ENCODE measurements around the gene WBP1L.
"Not testable (repeated sequence)": the region's sequence is repeated elsewhere in the genome, so short reads cannot be mapped to it uniquely, and the experiment has no call there.

Gene WBP1L

DNA sequence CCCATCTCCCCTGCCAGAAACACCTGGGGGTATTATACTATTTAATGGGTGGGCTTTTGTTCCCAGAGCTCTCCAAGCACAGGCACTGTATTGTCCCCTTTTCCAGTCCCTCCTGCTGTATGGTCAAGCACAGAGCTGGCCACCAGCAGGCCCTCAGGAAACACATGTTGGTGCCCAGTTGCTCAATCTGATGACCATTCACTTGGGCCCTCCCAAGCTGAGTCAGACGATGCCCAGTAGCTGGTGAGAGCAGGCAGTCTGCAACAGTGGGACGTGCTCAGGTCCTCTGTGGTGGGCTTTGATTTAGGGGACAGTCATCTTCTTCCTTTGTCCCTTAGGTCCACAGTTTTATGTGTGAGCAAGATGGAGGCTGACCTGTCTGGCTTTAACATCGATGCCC is 17.5 kb upstream of the WBP1L start:
- peak; percentile 64 for DNase-seq

DNA sequence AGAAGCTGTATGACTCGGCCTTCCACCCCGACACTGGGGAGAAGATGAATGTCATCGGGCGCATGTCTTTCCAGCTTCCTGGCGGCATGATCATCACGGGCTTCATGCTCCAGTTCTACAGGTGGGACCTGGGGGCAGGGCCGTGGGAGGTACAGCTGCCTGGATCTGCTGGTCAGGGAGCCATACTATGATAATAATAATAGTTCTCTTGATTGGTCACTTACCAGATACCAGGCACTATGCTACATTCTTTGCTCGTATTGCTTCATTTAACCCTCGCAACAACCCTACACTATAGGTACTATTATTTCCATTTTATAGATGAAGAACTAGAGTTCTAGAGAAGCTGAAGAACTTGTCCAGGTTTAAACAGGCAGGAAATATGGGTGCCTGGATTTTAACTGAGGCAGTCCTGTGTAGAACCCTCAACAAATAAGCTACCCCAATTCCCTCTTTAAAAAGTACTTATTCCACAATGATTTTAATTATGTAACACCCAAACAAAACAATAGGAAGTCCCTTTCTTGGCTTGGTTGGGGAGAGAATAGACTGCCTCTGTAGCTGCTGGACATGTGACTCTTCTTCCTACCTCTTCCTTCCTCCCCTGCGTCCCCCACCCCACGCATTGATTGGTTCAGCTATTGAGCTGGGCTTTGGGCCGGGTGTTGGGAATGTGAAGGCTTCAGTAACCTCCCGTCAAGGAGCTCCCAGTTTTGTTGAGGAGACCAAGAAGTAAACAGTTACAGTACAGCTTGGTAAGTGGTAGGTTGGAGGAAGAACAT is 16.5 kb upstream of the WBP1L start:
- peak; percentile 39 for DNase-seq

DNA sequence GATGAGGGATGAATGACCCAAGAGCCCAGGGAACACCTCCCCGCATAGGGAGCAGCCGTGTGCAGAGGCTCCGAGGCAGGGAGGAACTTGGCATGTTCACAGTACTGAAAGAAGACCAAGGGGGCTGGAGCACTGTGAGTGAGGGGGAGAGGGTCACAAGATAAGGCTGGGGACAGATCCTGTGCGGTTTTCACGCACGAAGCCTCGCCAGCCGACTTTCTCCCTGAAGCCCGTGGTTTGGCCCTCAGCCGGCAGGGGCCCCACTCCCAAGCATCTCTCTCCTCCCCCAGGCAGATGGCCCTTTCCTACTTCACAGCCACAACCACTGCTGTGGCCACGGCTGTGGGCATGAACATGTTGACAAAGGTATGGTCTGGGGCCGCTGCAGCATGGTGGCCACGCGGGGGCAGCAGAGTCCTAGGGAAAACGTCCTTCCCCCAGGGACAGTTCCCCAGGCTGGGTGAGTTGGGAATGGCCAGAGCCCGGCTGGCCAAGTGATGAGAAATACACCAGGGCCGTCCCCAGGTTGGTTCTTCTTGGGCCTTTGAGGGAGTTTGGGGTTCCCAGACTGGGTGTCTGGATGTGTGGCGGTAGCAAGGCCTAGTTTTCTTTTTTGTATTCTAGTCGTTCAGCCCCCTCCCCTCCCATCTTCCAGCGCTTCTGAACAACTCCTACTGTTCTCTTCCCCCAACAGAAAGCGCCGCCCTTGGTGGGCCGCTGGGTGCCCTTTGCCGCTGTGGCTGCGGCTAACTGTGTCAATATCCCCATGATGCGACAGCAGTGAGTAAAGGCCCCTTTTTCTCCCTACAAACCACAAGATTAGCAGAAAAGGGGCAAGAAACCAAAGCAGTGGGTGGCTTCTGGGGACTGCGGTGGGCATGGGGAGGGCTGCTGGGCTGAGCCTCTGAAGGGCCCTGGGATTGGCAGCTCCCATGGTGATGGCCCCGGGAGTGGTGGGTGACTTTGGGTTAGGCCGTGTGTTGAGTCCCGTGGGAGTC is 14.4 kb upstream of the WBP1L start:
- DNase-seq = peak; percentile 91

DNA sequence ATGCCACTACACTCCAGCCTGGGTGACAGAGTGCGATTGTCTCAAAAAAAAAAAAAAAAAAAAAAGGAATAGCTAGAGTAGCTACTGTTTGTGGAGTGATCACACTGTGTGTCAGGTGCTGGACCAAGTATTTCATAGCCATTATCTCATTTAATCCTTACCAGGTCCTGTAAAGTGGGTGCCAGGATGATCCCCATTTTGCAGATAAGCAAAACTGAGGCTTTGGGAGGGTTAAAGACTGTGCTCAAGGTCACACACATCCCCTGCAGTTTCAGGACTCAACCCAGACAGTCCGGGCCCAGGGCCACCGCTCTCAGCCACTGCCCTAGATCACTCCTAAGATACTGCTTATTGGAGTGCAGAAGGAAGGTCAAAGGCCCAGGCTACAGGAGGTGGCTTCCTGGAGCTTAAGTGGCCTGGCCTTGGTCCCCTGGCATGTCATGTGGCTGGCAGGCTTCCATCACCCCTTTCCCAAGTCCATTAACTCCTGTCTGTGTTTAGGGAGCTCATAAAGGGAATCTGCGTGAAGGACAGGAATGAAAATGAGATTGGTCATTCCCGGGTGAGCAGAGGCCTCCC is 12.4 kb upstream of the WBP1L start:
- no peak for DNase-seq

DNA sequence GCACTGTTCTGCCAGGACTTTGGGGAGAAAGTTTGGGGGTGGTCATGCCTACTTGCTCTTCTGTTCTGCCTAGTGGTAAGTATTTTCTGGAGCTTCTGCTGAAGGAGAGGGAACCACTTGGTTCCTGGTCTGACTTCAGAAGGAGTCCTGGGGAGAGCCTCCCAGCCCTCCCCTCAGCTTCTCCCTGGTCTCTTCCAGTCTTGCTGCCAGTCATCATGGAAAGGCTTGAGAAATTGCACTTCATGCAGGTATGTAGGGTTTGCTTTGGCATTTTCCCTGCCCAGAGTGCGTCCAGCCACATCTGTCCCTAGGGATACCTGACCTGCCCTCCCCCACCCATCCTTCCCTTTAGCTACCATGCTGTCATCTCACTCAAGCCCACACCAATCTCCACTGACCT is 11.1 kb upstream of the WBP1L start:
- DNase-seq = no peak

DNA sequence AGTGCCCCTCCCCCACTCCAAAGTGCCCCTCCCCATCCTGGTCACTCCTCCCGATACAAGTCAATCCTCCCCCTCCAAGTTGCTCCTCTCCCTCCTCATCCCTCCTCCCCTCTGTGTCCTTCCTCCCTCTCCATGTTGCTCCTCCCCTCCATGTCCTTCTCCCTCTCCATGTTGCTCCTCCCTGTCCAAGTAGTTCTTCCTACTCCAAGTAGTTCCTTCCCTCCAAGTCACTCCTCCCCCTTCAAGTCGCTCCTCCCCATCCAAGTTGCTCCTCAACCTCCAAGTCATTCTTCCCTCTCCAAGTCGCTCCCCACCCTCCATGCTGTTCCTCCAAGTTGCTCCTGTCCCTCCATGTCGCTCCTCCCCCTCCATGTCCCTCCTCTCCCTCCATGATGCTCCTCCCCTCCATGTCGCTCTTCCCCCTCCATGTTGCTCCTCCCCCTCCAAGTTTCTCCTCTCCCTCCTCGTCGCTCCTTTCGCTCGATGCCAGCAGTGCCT is 8.6 kb upstream of the WBP1L start:
- DNase-seq = no peak

DNA sequence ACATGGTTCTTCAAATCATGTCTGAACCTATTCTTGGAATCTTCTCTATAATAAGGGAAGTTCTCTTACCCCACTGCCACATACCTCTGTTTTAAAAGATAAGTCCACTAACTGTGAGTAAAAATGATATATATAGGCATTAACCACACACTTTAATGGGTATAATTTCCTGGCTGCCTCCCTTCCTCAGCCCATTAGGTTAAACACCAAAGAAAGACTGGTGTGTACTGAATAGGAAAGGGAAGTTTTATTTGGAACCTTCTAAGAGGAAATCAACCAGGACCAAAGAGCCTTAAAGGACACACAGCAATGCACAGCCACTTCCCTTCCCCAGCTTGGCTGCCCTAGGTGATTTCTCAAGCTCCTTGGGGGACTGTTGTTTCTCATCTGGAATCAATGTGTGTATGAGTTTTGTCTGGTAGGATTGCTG is 5.0 kb upstream of the WBP1L start:
- DNase-seq = peak; percentile 34

DNA sequence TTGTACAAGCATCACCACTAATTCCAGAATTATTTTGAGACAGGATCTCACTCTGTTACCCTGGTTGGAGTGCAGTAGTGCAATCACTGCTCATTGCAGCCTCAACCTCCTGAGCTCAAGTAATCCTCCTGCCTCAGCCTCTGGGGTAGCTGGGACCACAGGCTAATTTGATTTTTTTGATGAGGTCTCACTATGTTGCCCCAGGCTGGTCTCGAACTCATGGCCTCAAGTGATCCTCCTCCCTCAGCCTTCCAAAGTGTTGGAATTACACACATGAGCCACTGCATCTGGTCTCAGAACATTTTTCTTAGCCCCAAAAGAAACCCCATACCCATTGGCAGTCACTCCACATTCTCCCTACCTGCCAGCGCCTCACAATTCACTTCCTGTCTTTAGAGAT is 3.5 kb upstream of the WBP1L start:
- no peak for DNase-seq

DNA sequence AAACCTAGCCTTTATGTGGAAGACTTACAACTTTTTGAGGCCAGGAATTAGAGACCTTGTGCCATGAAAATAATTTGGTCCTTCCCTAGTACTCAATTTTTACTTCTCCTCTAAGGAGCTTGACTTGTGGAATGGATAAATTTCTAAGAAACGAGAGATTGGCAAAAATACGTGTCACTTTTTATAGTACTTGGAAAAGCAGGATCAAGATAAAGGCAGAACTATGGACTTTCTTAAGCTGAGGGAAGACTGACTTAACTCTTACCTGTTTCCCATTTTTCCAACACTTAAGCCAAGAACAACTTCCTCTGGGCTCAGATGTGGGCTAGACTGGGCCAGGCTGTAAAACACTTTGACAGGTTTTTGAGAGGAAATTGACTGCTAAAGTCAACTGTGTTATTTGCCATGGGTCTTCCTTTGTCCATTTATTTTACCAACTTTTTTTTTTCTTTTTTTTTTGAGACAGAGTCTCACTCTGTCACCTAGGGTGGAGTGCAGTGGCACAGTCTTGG is 2.0 kb upstream of the WBP1L start:
- no peak for DNase-seq

DNA sequence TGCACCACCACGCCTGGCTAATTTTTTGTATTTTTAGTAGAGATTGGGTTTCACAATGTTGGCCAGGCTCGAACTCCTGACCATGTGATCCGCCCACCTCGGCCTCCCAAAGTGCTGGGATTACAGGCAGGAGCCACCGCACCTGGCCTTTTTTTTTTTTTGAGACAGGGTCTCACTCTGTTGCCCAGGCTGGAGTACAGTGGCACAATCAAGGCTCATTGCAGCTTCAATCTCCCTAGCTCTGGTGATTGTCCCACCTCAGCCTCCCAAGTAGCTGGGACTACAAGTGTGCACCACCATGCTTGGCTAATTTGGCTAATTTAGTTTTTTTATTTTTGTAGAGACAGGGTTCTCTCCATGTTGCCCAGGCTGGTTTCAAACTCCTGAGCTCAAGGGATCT is 1.4 kb upstream of the WBP1L start:
- not testable (repeated sequence) for DNase-seq

DNA sequence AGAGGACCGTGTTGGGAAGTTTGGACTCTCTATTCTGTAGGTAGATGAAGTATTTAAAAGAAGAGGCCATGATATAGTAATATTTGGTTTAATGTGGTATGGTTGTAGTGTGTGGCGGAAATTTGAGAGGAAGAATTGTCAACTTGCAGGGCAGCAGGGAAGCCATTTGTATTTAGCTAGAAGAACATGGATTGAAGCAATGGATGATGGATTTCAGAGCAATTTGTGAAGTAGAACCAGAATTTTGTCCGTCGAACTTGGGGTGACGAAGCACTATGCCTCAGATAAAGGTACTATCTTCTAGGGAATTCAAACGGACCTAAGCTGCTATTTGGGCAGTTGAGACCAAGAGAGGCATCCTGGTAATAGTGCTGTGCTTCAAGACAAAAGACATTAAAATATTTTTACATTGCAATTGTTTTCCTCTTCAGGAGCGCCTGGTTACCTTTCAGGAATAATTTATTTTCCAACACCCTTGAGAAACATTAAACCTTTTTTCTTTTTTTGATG is 615 bp upstream of the WBP1L start:
- no peak for DNase-seq

DNA sequence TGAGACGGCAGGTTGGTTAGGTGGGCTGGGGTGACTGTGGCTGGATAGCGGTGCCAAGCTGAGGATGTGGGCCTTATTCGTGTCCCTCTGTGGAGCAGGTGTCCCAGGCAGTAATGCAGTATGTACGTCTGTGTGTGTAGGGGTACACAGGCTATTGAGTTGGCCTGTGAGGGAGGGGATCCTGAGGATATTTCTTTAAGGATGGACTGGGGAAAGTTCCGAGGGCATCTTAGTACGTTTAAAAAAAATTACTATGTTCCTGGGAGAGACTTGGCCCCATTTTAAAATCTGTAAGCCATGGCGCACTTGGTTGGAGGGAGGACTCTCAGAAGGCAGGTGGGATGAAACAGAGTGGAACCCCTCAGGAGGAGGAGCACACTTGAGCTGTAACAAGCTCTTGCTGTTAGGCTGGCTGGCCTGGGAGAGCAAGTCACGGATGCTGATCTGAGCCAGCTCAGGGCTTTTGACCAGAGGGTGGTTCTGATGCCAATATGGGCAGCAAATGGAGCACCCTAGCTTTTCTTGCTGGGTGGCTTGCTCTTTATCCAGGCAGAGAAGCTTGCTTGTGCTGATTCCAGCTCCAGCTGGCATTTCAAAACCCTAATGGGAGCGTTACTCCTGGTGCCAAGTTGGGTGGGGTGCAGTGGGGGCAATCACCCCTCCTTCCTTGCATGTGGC is 765 bp downstream of the WBP1L start:
- DNase-seq = no peak

DNA sequence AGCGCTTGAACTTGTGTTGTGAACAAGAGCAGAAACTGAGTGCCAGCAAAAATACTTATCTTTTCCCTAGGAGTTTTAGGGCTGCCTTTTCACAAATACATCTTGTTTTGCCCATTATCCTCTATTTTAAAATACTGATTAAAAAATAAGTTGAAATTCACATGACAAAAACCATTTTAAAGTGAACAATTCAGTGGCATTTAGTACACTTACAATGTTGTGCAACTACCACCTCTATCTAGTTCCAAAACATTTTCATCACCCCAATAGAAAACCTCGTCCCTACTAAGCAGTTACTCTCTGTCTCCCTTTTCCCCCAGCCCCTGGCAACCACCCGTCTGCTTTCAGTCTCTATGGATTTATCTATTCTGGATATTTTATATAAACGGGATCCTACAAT is 1.4 kb downstream of the WBP1L start:
- no peak for DNase-seq

DNA sequence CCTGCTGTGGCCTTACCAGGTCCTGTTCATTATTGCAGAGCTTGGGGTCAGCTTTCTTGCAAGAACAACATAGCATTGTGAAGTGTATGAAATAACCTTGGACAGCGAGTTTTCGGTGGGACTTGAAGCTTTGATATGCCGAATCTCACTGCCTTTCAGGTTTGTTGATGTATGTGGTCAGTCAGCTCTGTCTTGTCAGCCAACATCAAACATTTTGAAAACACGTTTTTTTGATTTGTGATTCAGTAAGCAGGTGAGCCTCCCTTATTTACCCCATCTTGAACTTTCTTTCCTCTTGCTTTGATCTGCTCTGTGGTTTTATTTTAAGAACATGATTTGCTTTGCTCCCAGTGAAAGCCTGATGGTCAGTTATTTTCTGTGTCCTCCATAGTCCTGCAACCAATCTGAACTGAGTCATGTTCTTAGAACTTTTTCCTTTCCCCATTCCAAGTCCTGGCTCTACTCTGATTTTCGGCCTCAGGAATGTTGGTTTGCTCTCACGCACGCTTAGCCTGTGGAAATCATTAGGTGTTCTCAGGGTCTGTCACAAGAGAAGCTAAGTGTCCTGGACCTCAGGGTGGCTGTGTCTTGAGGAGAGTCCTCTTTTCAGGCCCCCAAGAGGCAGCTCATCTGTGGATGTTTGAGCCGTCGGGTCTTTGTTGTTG is 8.7 kb downstream of the WBP1L start:
- no peak for DNase-seq

DNA sequence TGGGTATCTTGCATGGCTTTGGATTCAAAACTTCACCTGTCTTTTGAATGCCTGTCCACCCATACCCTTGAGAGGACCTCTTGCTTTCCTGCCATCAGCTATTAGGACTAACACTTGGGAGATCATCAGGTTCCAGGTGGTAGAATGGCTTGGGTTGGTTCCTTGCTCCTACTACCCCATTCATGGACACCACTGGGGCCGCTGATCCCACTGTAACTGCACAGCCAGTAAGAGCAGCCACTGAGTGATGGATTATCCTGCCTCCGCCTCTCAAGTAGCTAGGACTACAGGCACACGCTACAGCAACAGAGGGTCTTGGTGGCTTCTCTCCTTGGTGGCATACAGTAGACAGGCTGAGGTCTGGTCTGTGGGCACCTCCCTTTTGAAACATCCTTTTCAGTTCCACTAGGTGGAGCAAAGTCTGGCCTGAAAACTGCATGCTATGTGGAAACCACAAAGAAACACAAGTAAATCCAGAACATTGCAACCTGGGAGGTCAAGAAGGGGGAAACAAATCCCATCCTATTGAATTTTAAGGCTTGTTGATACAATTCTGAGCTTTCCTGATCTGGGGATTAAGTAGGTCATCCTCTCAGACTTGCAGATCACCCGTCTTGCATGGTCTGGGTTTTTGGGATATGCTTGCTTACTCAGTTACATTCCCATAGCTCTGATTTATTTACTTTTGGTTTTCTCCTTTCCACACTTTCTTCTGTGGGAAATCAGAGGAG is 9.4 kb downstream of the WBP1L start:
- DNase-seq = peak; percentile 51

DNA sequence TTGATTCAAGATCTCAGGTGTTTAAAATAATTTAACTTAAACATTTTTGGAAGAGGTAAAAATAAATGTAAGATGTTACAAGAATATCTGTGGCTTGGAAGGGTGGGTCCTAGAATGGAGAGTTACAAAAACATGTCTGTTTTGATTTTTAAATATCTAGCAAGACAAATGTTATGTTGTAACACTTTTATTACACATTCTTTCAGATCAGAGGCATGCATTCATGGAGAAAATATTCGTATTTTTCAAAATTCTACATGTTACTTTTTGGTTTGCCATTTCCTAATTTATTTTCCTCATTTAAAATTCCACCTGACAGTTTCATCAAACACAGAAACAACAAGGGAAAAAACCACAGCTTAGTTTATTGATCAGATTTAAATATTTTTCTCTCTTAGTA is 10.0 kb downstream of the WBP1L start:
- DNase-seq = no peak

DNA sequence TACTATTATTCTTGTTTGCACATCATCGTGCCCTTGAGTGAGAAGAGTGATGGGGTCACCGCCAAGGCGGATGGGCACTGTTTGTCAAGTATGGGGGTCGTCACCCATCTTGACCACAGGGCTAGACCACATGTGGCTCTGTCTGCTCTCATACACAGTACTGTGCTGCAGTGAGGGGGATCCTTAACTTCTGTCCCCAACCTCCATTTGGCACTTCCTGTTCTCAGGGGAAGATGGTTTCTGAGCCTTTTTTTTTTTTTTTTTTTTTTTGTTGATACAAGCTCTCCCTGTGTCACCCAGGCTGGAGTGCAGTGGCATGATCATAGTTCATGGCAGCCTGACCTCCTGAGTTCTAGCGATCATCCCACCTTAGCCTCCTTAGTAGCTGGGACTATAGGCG is 13.6 kb downstream of the WBP1L start:
- DNase-seq = no peak

DNA sequence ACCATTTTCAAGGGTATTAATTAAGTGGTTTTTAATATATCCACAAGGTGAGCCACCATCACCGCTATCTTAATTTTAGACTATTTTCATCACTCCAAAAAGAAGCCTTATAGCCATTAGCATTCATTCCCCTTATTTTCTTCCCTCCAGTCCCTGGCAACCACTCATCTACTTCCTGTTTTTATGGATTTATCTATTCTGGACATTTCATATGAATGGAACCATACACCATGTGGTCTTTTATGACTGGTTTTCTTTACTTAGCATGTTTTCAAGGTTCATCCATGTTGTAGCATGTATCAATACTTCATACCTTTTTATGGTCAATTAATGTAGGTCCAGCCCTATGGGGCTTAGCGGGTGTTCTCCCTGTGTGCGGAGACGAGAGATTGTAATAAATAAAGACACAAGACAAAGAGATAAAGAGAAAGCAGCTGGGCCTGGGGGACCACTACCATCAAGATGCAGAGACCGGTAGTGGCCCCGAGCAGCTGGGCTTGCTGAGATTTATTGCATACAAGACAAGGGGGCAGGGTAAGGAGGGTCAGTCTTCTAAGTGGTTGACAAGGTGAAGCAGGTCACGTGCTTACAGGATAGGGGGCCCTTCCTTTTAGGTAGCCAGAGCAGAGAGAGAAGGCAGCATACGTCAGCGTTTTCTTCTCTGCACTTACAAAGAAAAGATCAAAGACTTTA is 14.6 kb downstream of the WBP1L start:
- peak; percentile 30 for DNase-seq

DNA sequence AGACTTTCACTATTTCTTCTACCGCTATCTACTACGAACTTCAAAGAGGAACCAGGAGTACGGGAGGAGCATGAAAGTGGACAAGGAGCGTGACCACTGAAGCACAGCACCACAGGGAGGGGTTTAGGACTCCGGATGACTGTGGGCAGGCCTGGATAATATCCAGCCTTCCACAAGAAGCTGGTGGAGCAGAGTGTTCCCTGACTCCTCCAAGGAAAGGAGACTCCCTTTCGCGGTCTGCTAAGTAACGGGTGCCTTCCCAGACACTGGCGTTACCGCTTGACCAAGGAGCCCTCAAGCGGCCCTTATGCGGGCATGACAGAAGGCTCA is 15.2 kb downstream of the WBP1L start:
- not testable (repeated sequence) for DNase-seq

DNA sequence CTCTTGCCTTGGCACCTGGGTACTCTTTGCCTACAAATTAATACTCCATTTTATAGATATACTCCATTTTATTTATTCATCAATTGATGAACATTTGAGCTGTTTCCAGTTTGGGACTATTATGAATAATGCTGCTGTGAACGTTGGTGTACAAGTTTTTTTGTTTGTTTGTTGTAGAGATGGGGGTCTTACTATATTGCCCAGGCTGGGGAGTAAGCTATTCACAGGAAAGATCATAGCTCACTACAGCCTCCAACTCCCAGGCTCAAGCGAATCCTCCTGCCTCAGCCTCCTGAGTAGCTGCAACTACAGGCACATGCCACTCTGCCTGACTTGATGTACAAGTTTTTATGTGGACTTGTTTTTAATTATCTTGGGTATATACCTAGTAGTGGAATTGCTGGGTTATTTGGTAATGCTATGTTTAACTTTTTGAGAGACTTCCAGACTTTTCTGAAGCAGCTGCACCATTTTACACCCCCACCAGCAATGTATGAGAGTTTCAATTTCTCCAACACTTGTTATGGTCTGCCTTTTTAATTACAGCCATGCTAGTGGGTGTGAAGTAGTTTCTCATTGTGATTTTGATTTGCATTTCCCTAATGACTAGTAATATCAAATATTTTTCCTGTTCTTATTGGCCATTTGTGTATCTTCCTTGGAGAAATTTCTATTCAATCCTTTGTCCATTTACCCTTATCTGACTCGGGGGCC is 15.9 kb downstream of the WBP1L start:
- no peak for DNase-seq

Data from suppressor macrophage treated with lipopolysaccharide for 4 hours (primary cell).